ENCODE data around the gene ASIP.
"Not testable (repeated sequence)": the region's sequence is repeated elsewhere in the genome, so short reads cannot be mapped to it uniquely, and the experiment has no call there.

ASIP gene

GRCh38 chr20:34285450-34285849 lies 44.2 kb downstream of the ASIP start:
- TF ChIP-seq ESRRG (CRISPR knock-in tag; IDR thresholded peaks at IDR 0.05), result no peak
- no peak for TF ChIP-seq PPARA (CRISPR knock-in tag; IDR thresholded peaks at IDR 0.05; ENCODE audit: borderline replicate concordance)
- TF ChIP-seq, protein P1, sequence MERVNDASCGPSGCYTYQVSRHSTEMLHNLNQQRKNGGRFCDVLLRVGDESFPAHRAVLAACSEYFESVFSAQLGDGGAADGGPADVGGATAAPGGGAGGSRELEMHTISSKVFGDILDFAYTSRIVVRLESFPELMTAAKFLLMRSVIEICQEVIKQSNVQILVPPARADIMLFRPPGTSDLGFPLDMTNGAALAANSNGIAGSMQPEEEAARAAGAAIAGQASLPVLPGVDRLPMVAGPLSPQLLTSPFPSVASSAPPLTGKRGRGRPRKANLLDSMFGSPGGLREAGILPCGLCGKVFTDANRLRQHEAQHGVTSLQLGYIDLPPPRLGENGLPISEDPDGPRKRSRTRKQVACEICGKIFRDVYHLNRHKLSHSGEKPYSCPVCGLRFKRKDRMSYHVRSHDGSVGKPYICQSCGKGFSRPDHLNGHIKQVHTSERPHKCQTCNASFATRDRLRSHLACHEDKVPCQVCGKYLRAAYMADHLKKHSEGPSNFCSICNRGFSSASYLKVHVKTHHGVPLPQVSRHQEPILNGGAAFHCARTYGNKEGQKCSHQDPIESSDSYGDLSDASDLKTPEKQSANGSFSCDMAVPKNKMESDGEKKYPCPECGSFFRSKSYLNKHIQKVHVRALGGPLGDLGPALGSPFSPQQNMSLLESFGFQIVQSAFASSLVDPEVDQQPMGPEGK (CRISPR knock-in tag; IDR thresholded peaks at IDR 0.05; ENCODE audit: borderline replicate concordance), result no peak
- no peak for TF ChIP-seq GLIS3 (CRISPR knock-in tag; IDR thresholded peaks at IDR 0.05)
- TF ChIP-seq ARNTL (CRISPR knock-in tag; IDR thresholded peaks at IDR 0.05; ENCODE audit: borderline replicate concordance, low read depth), result no peak
- TF ChIP-seq CSRNP3 (CRISPR knock-in tag; IDR thresholded peaks at IDR 0.05), result no peak
- no peak for TF ChIP-seq TOX (CRISPR knock-in tag; IDR thresholded peaks at IDR 0.05; ENCODE audit: borderline replicate concordance)
- TF ChIP-seq ISL1 (CRISPR knock-in tag; IDR thresholded peaks at IDR 0.05), result no peak
- no peak for TF ChIP-seq ZNF8 (CRISPR knock-in tag; IDR thresholded peaks at IDR 0.05)
- no peak for ATAC-seq

- not testable (repeated sequence) for ATAC-seq
These were observed 46.3 kb downstream of the ASIP start for GRCh38 chr20:34287500-34287899.

DNA sequence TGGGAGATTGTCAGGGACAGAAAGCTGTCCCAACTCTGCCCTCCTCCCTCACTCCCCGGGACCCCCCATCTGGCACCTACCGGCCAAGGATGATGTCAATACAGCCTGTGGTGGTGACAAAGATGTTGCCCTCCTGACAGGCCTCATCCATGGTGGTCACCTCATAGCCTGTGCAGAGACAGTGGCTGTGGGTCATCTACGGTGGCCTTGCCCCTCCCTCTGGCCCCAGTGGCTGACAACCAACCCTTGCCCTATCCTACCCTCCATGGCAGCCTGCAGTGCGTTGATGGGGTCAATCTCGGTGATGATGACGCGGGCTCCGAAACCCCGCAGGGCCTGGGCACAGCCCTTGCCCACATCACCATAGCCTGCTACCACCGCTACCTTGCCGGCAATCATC lies 49.2 kb downstream of the ASIP start:
- no peak for ATAC-seq
- TF ChIP-seq ZFP30 (CRISPR knock-in tag; IDR thresholded peaks at IDR 0.05), result no peak
- no peak for TF ChIP-seq TOX (CRISPR knock-in tag; IDR thresholded peaks at IDR 0.05; ENCODE audit: borderline replicate concordance)
- TF ChIP-seq ZNF565 (CRISPR knock-in tag; conservative IDR thresholded peaks at IDR 0.05; ENCODE audit: low read depth), result no peak
- TF ChIP-seq, protein P1 (CRISPR knock-in tag; IDR thresholded peaks at IDR 0.05; ENCODE audit: borderline replicate concordance), result no peak
- TF ChIP-seq CREB5 (CRISPR knock-in tag; IDR thresholded peaks at IDR 0.05; ENCODE audit: low read depth), result no peak
- TF ChIP-seq, protein P2, sequence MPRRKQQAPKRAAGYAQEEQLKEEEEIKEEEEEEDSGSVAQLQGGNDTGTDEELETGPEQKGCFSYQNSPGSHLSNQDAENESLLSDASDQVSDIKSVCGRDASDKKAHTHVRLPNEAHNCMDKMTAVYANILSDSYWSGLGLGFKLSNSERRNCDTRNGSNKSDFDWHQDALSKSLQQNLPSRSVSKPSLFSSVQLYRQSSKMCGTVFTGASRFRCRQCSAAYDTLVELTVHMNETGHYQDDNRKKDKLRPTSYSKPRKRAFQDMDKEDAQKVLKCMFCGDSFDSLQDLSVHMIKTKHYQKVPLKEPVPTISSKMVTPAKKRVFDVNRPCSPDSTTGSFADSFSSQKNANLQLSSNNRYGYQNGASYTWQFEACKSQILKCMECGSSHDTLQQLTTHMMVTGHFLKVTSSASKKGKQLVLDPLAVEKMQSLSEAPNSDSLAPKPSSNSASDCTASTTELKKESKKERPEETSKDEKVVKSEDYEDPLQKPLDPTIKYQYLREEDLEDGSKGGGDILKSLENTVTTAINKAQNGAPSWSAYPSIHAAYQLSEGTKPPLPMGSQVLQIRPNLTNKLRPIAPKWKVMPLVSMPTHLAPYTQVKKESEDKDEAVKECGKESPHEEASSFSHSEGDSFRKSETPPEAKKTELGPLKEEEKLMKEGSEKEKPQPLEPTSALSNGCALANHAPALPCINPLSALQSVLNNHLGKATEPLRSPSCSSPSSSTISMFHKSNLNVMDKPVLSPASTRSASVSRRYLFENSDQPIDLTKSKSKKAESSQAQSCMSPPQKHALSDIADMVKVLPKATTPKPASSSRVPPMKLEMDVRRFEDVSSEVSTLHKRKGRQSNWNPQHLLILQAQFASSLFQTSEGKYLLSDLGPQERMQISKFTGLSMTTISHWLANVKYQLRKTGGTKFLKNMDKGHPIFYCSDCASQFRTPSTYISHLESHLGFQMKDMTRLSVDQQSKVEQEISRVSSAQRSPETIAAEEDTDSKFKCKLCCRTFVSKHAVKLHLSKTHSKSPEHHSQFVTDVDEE (CRISPR knock-in tag; IDR thresholded peaks at IDR 0.05), result no peak
- no peak for TF ChIP-seq ZNF8 (CRISPR knock-in tag; IDR thresholded peaks at IDR 0.05)
- TF ChIP-seq ISL1 (CRISPR knock-in tag; IDR thresholded peaks at IDR 0.05), result no peak
- TF ChIP-seq RARB (CRISPR knock-in tag; IDR thresholded peaks at IDR 0.05), result no peak
- no peak for TF ChIP-seq CSRNP3 (CRISPR knock-in tag; IDR thresholded peaks at IDR 0.05)
- TF ChIP-seq OSR1 (CRISPR knock-in tag; IDR thresholded peaks at IDR 0.05), result no peak
- TF ChIP-seq, protein P3, sequence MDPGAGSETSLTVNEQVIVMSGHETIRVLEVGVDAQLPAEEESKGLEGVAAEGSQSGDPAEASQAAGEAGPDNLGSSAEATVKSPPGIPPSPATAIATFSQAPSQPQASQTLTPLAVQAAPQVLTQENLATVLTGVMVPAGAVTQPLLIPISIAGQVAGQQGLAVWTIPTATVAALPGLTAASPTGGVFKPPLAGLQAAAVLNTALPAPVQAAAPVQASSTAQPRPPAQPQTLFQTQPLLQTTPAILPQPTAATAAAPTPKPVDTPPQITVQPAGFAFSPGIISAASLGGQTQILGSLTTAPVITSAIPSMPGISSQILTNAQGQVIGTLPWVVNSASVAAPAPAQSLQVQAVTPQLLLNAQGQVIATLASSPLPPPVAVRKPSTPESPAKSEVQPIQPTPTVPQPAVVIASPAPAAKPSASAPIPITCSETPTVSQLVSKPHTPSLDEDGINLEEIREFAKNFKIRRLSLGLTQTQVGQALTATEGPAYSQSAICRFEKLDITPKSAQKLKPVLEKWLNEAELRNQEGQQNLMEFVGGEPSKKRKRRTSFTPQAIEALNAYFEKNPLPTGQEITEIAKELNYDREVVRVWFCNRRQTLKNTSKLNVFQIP (CRISPR knock-in tag; IDR thresholded peaks at IDR 0.05; ENCODE audit: borderline replicate concordance, low read depth), result no peak
- TF ChIP-seq ARNTL (CRISPR knock-in tag; IDR thresholded peaks at IDR 0.05; ENCODE audit: borderline replicate concordance, low read depth), result no peak
- no peak for TF ChIP-seq GLIS3 (CRISPR knock-in tag; IDR thresholded peaks at IDR 0.05)
- TF ChIP-seq TCF4 (CRISPR knock-in tag; IDR thresholded peaks at IDR 0.05; ENCODE audit: borderline replicate concordance), result no peak
- no peak for TF ChIP-seq ZFP3 (CRISPR knock-in tag; IDR thresholded peaks at IDR 0.05)
- no peak for TF ChIP-seq BACH2 (CRISPR knock-in tag; IDR thresholded peaks at IDR 0.05; ENCODE audit: borderline replicate concordance)

Measured in SK-N-SH treated with all-trans-retinoic acid at 6 μM for 48 hours (cell line).